GM20431 (cell line): ENCODE results near the gene HOXC11.

Experiments
- in situ Hi-C: fragments of 300-500 bp; cut with MseI, MboI; formaldehyde crosslinking; loops from one replicate; pipeline ENCODE4 v1.15.0; 2020; ENCODE audit warnings: low sequenced_read_pairs; ENCODE audit not compliant: unreplicated experiment

HOXC11 gene

DNA sequence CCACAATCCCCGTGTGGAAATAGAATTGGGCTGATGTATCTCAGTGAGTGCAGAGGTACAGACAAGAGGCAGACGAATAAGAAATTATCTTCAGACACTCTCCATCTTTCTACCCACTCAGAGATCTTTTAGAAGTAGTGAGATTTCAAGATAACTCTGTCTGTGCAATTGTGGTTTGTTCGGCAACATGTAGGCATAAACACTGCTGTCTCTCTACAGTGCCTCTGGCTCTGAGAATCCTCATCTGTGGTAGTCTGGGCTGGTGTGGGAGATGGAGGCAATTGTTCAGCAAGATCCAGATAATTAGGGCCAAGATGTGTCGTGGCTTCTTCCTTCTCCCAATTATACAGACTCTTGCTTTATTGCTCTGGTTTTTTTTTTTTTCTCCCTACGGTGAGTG is 31.2 kb upstream of the HOXC11 start:
- in situ Hi-C loops, result no loop called here

DNA sequence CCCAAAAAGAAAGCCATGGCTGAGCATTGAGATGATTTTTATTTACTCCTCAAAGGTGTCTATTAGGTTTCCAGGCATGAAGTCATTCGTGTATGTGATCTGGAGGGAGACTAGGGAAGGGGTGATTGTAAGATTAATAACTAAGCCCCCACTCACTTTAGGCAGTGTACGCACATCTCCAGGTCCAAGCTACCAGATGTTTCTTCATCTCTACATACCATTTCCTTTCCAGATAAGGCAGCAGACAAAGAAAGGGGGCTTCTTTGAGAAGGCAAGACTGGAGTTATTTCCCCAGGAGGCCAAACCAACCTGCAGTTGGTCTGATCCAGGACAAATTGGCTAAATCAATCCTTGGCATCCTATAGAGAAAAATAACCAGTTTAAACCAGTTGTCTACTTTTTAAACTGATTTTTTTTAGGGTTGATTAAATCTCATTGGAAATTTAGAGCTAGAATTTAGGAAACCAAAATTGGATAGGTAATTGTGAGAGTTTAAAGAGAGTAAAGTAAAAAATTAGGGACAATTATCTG is 30.4 kb upstream of the HOXC11 start:
- in situ Hi-C loops, result no loop called here

DNA sequence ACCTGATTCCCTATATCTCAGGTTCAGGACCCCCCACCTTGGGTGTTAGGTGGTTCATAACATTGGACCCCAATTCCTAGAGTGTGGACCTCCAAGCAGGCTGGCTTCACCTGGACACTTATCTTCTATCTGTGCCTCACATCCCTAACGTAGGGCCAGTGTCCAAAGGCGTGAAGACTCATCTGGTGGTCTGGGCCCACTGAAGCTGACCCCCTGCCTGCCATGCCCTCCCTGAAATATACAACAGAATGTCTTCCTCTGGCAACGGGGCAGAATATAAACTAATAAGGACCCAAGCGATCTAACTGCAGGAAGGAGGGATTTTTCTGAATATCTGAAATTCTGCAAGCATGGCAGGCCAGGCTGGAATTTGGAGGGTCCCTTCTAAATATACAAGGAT is 28.7 kb upstream of the HOXC11 start:
- in situ Hi-C loops, result no loop called here

DNA sequence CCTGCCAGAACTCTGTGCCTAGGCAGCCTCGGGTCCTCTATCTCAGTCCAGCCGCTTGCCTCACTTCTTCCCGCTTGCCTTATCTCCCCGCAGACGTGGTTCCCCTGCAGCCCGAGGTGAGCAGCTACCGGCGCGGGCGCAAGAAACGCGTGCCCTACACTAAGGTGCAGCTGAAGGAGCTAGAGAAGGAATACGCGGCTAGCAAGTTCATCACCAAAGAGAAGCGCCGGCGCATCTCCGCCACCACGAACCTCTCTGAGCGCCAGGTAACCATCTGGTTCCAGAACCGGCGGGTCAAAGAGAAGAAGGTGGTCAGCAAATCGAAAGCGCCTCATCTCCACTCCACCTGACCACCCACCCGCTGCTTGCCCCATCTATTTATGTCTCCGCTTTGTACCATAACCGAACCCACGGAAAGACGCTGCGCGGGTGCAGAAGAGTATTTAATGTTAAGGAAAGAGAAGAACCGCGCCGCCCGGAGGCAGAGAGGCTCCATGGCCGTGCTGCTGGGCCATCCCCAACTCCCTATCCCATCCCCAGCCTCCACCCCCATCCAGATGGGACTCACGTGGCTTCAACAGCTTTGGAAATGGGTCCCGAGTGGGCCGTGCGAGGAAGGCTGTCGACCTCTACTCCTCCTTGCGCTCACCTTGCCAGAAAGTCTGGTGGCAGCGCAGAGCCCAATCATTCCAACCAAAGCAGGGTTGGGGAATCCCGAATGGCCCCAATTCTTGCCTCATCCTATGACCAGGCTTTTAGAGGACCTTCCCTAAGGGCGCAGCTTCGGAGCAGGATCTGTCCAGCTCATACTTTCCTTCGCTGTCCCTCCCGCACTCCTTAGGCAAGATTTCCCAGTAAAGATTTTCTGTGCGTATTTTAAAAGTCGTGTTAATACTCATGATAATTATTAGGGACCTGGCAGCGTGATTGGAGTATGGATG is 27.7 kb upstream of the HOXC11 start:
- in situ Hi-C loops, result no loop called here

DNA sequence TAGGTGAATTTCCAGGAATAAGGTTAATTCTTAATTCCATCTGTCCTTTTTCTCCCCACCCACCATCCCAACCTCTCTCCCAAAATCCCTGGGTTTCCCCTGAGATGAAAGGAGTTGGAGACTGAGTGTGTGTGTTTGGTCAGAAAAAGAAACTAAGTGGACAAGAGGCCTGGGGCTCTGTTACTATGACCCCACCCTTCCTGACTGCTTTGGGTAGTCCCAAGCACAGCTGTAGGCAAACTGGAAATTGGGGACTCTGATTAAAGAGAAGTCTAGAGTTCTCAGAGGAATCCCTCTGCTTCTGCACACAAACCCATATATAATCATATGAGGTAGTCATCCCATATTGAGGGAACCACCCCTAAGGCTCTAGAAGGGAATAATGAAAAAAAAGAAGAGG is 25.2 kb upstream of the HOXC11 start:
- in situ Hi-C loops, result no loop called here

DNA sequence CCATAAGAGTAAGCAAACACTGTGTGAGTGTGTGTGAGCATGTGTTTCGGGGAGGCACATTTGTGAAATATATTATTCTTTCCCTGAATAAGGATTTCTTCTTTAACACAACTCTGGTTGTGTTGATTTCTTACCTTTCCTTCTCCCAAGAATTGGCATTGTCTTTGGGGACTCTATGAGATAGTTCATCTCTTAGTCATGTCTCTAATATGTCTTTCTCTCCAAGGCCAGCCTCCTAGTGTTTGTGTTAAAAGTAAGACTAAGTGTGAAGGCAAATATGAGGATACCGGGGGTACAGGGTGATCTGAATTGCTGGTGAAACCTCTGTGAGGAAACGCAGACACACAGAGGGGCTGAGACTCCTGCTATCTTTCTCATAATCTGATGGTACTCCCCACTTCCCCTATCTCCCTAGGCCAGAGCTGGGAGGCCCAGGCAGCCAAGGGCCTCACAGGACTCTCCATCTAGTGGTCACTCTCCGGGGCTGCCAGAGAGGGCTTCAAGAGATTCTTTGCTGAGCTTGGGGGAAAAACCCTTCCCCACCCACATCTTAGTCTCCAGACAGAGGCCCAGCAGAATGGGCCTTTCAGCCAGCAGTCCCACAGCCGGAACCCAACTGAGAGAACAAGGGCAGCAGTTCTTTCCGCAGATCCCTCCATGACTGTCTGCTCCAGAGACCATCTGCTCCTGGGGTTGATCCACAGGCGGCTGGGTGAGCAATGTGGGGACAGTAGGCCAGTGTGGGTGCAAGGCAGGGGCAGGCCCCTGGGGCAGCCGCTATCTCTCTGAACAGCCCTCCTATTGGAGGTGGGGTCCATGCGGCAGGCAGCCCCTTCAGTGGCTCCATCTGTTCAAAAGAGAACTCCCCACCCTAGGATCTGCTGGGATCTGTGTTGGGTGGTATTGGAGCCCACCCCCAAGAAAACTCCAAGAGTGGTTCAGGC is 24.0 kb upstream of the HOXC11 start:
- in situ Hi-C loops, result no loop called here

DNA sequence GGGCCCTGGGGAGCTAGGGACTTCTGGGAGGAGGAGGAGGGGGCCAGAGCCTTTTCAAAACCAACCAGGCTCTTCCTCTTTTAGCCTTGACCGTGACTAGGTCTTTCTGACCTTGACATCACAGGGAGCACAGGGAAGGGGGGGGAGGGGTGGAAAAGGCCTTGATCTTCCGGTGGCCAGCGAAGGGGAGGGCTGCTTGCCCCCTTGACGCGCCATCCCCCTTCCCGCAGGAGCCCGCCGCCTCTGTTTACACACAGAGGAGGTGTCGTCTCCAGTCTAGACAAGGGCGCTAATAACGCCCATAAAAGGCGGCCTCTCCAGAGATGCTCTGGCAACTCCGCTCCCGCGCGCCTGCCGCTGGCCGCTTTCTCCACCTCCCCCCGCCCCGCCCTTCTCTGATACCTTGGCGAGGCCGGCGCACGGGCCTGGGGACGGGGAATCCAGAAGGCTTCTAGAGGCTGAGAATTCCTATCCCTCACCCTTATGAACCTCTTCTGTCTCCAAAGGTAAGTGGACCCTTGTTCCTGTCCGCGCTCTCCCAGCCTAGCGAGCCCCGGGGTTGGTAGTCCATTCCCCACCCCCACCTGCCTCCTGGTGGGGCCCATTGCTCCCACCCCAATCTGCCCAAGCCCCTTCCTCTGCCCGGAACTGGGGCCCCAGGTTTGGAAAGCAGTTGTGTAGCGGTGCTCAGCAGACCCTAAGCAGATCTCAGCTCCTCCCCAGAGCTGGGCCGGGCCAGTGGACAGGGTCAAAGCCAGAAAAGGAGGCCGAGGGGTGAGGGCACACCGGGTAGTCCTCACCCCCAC is 23.1 kb upstream of the HOXC11 start:
- in situ Hi-C loops, result no loop called here

DNA sequence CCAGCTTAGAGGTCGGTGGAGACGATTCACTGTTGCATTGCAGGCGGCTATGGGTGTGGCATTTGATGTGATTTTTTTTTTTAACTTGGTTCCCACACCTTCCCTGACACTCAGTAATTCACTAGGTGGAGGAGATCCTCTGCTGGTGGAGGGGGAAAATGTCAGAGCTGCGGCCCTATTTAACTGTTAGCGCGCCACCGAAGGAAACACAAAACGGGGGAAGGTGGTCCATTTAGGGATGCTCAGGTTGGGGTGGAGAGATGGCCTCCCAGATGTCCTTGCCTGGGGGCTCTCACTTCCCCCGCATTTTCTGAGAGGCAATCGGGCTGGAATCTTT is 22.5 kb upstream of the HOXC11 start:
- in situ Hi-C loops, result no loop called here

DNA sequence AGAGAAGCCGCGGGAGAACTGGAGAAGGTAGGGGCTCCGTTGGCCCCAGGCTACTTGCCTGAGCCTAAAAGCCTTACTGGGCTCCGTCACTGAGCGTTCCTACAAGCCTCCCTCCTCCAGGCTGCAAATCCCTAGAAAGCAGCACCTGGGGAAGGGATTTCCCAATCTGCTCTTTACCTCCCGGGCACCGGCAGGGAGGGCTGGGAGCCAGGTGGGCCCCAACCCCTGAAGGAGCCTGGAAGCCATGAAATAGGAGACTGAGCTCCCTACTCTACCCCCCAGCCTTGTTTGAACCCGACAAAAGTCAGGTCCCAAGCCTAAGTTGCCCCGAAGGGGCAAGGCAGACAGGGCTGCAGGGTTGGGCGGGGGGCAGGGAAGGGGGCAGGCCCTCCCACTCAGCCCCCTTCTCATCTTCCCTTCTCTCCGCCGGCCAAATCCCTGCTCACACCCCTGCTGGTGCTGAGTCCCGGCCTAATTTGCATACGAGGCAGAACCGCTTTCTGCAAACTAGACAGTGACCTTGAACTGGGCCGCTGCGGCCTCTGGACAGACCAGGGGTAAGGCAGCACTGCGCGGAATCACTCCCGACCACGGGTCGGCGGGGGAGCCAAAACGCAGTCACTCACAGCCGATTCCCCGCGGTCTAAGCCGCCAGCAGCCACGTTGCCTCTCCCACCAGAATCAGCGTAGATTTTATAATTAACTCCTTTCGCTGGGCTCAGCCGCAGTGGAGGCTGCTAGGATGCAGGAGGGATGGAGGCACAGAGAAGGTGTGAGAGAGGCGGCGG is 21.9 kb upstream of the HOXC11 start:
- in situ Hi-C loops, result no loop called here

DNA sequence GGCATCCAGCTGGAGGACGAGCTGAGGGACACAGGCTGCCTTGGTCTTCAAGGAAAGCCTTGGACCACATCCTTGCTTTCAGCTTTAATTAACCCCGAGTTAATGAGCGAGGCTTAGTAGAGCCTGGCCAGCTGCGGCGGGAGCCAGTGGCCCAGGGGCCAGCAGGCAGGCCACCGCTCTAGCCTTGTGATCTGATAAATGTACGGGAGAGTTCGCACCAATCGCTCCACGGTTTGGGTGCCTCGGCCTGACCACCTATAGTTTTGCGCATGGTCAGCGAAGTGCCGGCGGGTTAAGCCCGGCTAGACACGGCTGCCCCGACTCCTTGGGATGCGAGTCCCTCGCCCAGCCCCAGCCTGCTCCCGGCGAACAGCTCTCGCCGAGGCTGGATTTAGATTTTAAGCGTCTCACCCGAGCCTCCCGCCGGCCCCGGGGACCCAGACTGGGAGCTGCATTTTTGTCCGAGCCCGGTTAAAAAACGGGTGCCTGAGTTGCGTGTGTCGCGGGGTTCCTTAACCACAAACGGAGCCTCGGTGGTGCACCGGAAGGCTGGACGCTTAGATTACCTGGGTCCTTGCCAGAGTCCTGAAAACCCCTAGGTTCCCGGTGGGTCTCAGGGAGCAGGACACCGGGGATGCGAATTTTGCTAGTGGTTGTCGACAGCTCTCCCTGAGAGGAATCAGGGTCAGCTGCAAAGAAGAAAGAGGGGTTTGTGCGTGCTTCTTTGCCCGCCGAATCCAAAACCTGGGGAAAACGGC is 21.2 kb upstream of the HOXC11 start:
- in situ Hi-C loops, result no loop called here

DNA sequence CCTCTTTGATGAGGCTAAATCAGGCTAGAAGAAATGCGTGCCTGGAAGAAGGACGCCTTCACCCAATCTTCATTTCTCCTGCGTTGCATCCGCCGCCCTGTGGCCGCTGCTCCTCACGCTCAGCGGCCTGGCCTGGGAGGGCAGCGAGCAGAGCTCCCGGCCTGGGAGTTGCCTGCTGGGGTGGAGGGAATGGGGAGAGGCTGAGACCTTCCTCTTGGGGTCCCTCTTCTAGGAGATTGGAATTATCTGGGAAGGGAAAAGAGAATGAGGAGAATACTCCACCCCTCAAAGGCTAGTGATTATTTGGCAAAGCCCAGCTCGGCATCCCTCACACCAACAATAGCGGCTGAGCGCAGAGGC is 20.6 kb upstream of the HOXC11 start:
- in situ Hi-C loops, result no loop called here

DNA sequence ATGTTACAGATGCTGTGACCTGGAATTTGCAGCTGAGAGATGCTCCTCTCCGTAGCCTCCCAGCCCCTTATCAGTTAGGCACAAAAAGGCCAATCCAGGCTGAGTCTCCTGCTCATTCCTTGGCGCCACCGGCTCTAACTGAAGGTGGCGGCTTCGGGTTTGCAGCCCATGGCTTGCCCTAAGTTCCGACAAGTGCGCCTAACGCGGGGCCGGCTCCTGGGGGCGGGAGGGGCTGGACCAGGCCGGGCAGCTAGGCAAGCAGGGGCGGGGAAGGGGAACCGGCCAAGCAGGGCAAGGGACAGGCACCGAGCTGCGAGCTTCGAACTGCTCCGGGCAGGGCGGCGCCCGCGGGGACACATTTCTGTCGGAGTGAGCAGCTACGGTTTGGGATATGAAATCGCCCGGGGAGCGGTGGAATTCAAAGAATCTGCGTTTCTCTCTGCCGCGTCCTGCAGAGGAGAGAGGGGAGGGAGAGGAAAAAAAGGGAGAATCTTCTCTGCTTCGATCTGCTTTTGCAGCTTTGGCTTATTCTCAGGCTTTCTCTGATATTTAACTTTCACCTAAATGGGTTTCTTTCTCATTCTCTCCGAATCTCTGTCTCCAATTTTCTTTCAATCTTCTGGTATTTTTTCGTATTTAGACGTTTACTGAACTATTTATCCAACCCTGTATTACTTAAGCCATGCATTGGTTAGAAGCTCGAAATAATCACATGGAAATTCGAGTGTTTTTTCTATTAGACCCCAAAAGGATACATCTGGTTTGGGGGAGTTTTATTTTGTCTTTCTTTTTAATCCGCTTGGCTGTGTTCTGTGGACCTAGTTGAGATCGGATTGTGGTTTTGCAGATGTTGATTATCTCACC is 19.8 kb upstream of the HOXC11 start:
- in situ Hi-C loops, result no loop called here

DNA sequence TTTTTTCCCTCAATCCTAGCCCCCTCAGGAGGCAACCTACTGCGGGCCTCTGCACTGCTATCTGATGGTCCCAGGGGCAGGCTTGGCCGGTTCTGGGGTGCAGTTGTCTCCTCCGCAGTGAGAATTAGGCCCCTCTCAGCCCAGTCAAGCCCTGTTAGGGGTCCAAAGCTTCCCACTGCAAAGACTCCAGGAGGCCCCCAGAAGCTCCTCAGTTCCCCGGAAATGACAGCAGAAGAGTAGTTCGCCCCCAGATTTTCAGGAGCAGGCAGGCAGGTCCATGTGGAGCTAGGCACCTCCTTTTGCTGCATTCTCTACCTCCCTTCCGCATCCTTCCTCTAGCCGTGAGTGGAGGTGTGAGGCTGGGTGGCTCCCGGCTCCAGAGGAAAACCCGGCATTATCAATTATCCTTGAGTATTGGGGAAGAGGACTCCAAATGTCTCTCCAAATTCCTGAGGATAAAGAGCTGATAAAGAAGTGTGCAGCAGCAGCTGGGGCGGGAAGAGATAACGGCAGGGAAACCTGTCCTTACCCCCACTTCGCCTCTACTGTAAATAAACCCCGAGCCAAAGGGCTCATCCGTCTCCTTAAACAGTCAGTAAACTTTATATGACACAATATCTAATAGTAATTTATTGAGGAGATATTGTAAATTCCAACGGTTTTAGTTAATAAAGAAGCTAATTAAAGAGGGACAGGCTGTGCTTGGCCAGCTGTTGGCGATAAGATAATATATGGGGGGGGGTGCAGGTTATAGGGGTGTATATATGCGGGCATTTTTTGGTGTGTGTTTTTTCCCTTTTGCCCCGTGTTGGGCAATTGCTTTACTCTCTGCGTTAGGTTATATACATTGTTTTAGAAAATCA is 18.9 kb upstream of the HOXC11 start:
- in situ Hi-C loops, result no loop called here

DNA sequence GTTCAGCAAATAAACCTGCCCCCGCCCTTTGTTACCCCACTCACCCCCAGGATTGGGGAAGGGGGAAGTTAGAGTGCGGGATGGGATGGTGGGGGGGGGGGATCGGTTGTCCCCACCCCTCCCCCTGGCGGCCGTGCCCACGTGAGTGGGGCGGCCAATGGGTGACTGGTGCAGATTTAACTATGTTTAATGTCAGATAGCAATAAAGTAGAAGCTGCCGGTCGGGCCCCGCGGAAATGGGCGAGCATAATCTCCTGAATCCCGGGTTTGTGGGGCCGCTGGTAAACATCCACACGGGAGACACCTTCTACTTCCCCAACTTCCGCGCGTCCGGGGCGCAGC is 18.3 kb upstream of the HOXC11 start, which contains the start of gene HOXC12:
Gene HOXC12, plus strand, starts transcription at position 210 of the 342 bp plus-strand sequence. Its CDS starts 27 bp downstream, at position 237.
- in situ Hi-C loops, result no loop called here

DNA sequence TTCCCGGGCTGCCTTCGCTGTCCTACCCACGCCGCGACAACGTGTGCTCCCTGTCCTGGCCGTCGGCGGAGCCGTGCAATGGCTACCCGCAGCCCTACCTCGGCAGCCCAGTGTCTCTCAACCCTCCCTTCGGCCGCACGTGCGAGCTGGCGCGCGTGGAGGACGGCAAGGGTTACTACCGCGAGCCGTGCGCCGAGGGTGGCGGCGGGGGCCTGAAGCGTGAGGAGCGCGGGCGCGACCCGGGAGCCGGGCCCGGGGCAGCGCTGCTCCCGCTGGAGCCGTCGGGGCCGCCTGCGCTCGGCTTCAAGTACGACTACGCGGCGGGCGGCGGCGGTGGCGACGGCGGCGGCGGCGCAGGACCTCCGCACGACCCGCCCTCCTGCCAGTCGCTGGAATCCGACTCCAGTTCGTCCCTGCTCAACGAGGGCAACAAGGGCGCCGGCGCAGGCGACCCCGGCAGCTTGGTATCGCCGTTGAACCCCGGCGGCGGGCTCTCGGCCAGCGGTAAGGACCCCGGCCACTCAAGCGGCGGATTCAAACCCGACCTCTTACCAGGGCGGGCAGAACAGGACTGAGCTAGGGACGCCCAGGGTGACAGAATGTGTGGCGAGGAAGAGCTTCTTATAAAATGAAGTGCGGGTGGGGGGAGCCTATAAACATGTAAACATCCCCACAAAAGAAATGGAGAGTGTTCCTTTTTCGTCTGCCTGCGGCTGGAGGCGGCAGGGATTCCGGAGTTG is 17.7 kb upstream of the HOXC11 start:
- in situ Hi-C loops, result no loop called here

DNA sequence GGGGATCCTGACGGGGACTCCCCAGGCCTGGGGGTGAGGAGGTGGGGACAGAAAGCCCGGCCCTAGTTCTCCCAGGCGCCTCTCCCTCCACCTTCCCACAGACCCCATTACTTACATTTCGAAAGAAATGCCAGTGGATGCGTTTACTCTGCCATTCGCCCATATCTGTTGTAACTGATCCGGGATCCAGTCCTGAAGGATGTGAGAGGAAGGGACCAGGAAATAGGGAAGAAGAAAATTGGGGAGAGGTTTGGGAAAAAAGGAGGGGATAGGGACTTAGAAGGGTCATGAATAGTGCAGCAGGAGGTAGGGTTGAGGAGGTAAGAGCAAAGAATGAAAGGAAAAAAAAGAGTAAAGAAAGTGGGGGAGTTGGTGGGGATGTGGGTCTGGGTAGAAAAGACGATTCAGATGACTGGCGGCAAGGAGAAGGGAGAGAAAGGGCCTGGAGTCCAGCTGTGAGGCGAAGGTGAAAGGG is 17.1 kb upstream of the HOXC11 start:
- in situ Hi-C loops, result no loop called here
